Pancreas (tissue), 10 donors: ENCODE measurements around the gene NCBP1. TPM values are rescaled to one million over a fixed set of nuclear protein-coding genes. Genes with fewer than 3 reads are reported as not detected.

ENCODE experiments used
- ATAC-seq, 4 donors: fragments of 200-7000 bp; cut with Tn5 transposase; one replicate each; pipeline versions ENCODE4 v1.8.0 to v1.9.1; 2020; ENCODE audit warnings: mild to moderate bottlenecking in 4 of 4, moderate library complexity in 4 of 4
- DNase-seq, 6 donors: peaks; one replicate each; pipeline ENCODE4 v3.0.0-alpha.2; 2020
- FAIRE-seq: peaks from 2 replicates; lab custom pipeline; 2012; peaks lifted over from hg19 to GRCh38; lab: Jason Lieb, UNC
- H3K27ac ChIP-seq, 4 donors: fragments of 200-600 bp; sonication (generic); 1 replicate in 3 of 4; 2 replicates in 1 of 4; pipeline versions ENCODE4 v1.5.0 to v1.8.0; 2020
- H3K27me3 ChIP-seq, 4 donors: fragments of 200-600 bp; one replicate each; pipeline ENCODE4 v1.8.0; 2021
- H3K36me3 ChIP-seq, 3 donors: fragments of 200-600 bp; sonication (generic) in 1 of 3; one replicate each; pipeline versions ENCODE4 v1.5.0 to v1.8.0; 2020 to 2021
- H3K4me1 ChIP-seq, 3 donors: fragments of 200-600 bp; one replicate each; pipeline ENCODE4 v1.8.0; 2021
- H3K4me3 ChIP-seq, 4 donors: fragments of 200-600 bp; sonication (generic) in 2 of 4; one replicate each; pipeline versions ENCODE4 v1.5.0 to v1.8.0; 2020 to 2021
- H3K9me3 ChIP-seq, 4 donors: fragments of 200-600 bp; one replicate each; pipeline ENCODE4 v1.8.0; 2021
- CTCF ChIP-seq, 4 donors: fragments of 200-600 bp; sonication (generic) in 3 of 4; IDR thresholded peaks; one replicate each; pipeline versions ENCODE4 v1.5.0 to v1.8.0; 2021; ENCODE audit warnings: antibody characterized with exemption in 4 of 4
- WGBS, 2 donors: extraction: QIAGEN DNeasy Blood & Tissue Kit; methylation state at CpG; one replicate each; pipeline ENCODE4 v1.1.7; 2013; 5-methylcytosine and 5-hydroxymethylcytosine counted together
- intact Hi-C, 3 donors: fragments of 100-400 bp; cut with DNase I; formaldehyde crosslinking; loops; one replicate each; pipeline versions ENCODE4 v1.11.1 to v1.14.2; 2022
- polyA plus RNA-seq, 2 donors: library from polyadenylated mRNA; stranded (reverse); fragments of 200-250 nt; gene quantifications; one replicate each; pipeline ENCODE4 v1.2.3, GENCODE V29; 2013
- total RNA-seq, 6 donors: library from RNA; stranded (reverse); fragmentation: NEBNext Ultra II Directional in 4 of 6; extraction: Animal tissue kit (Norgen Biotek cat#: 25700) in 4 of 6; gene quantifications; one replicate each; pipeline versions ENCODE4 v1.2.1 to v1.2.4, GENCODE V29; 2021 to 2023
- donor health status: healthy with polysubstance abuse.
- donor health status: DM: no; HTN: no; CAD: no; lungs with moderate emphysema.
- donor health status: DM: no; HTN: no; CAD: no.
- donor health status: control.
- donor health status: control.
- donor health status: Bipolar disorder and iron deficiency.
- donor health status: DM: yes; HTN: yes; CAD: no.
- donor health status: DM: no; HTN: no; CAD: no.
- donor health status: DM: no; HTN: no; CAD: no.
- donor health status: DM: yes; HTN: yes; CAD: no.

Gene NCBP1
- total and polyA plus RNA-seq, 8 donors: 4.6 to 17.4 (median 11.3) TPM

GRCh38 chr9:97593960-97594359 lies 39.7 kb upstream of the NCBP1 start:
- TF ChIP-seq CTCF (IDR thresholded peaks at IDR 0.05): no peak
- ATAC-seq (no peak), FAIRE-seq (no peak), DNase-seq (no peak)
- no peak overlapping the region for H3K4me3 ChIP-seq
- no peak overlapping the region for H3K27ac ChIP-seq
- WGBS, 2 donors: 83 to 90% methylated on average over 4 of the region's 4 CpGs
- H3K4me1 ChIP-seq: peaks cover 0 to 4% (median 0%) of the 10 kb centered on the region in 3 donors
- intact Hi-C loops: loop anchor here in 2 of 3 donors (5.0 to 10.0 kb wide), 2 partner anchors 52 to 129 kb away; no protein-coding TSS in a partner anchor
- H3K27me3 ChIP-seq: no peaks in the 10 kb centered on the region
- no peaks in the 10 kb centered on the region for H3K9me3 ChIP-seq
- no peaks in the 10 kb centered on the region for H3K36me3 ChIP-seq

- 52 to 56% methylated on average over 11 of the region's 11 CpGs for WGBS, 2 donors
- Histone ChIP-seq H3K9me3 (no peaks in the 10 kb centered on the region), H3K4me3 (no peak overlapping the region), H3K27ac (no peak overlapping the region), H3K36me3 (no peaks in the 10 kb centered on the region), H3K4me1 (peaks cover 0 to 4% (median 0%) of the 10 kb centered on the region in 3 donors), H3K27me3 (no peaks in the 10 kb centered on the region)
- peak in 4 of 6 donors; percentile 25 to 71 (median 58) for DNase-seq
- peak; percentile 31 to 65 (median 53) for ATAC-seq
- intact Hi-C loops: loop anchor here in 2 of 3 donors (5.0 to 10.0 kb wide), 2 partner anchors 52 to 130 kb away; no protein-coding TSS in a partner anchor
- TF ChIP-seq CTCF (IDR thresholded peaks at IDR 0.05): no peak
- FAIRE-seq: no peak
Observed at GRCh38 chr9:97594381-97594921, 39.2 kb upstream of the NCBP1 start.

- H3K4me1 ChIP-seq: peaks cover 0 to 4% (median 0%) of the 10 kb centered on the region in 3 donors
- H3K36me3 ChIP-seq: peaks cover 0 to 19% (median 0%) of the 10 kb centered on the region in 3 donors
- intact Hi-C loops: loop anchor here (5.0 to 10.0 kb wide), 2 partner anchors 130 to 132 kb away; no protein-coding TSS in a partner anchor
- no peaks in the 10 kb centered on the region for H3K9me3 ChIP-seq
- WGBS, 2 donors: 80 to 89% methylated on average over 4 of the region's 4 CpGs
- ATAC-seq (no peak), FAIRE-seq (no peak), DNase-seq (no peak)
- no peak for TF ChIP-seq CTCF (IDR thresholded peaks at IDR 0.05)
- no peak overlapping the region for H3K4me3 ChIP-seq
- no peaks in the 10 kb centered on the region for H3K27me3 ChIP-seq
- no peak overlapping the region for H3K27ac ChIP-seq
Observed at GRCh38 chr9:97596906-97597305, 36.7 kb upstream of the NCBP1 start.

GRCh38 chr9:97598461-97599288 lies 34.9 kb upstream of the NCBP1 start:
- H3K9me3 ChIP-seq: no peaks in the 10 kb centered on the region
- WGBS, 2 donors: 19% methylated on average over 11 of the region's 11 CpGs
- H3K36me3 ChIP-seq: peaks cover 0 to 27% (median 0%) of the 10 kb centered on the region in 3 donors
- H3K4me3 ChIP-seq: no peak overlapping the region
- DNase-seq: peak in 4 of 6 donors; percentile 66 to 79 (median 69)
- intact Hi-C loops: loop anchor here (5.0 to 10.0 kb wide), 2 partner anchors 131 to 134 kb away; no protein-coding TSS in a partner anchor
- H3K4me1 ChIP-seq: peaks cover 0 to 4% (median 0%) of the 10 kb centered on the region in 3 donors
- no peak for FAIRE-seq
- TF ChIP-seq CTCF (IDR thresholded peaks at IDR 0.05): peak; percentile 67 to 82 (median 79)
- H3K27me3 ChIP-seq: no peaks in the 10 kb centered on the region
- no peak overlapping the region for H3K27ac ChIP-seq
- peak; percentile 85 to 95 (median 88) for ATAC-seq
